Activated T-helper 1 cell treated with Interleukin-2 at 50 U/mL for 16 hours (primary cell): ENCODE data around the gene TACC2.
"Not testable (repeated sequence)": the region's sequence is repeated elsewhere in the genome, so short reads cannot be mapped to it uniquely, and the experiment has no call there.

Experiments
- DNase-seq: peaks from one replicate; pipeline ENCODE4 v3.0.0-alpha.2; 2020; ENCODE audit warnings: low read depth

Gene TACC2

GRCh38 chr10:122089311-122090017 lies 100.5 kb downstream of the TACC2 start:
- no peak for DNase-seq

- no peak for DNase-seq
Observed at GRCh38 chr10:122091722-122092121, 102.8 kb downstream of the TACC2 start.

GRCh38 chr10:122093076-122093475 lies 104.1 kb downstream of the TACC2 start:
- DNase-seq = no peak

GRCh38 chr10:122096181-122096580 lies 107.2 kb downstream of the TACC2 start:
- DNase-seq = not testable (repeated sequence)

GRCh38 chr10:122096705-122097104 lies 107.7 kb downstream of the TACC2 start:
- no peak for DNase-seq

- no peak for DNase-seq
Observed at GRCh38 chr10:122097935-122098334, 109.0 kb downstream of the TACC2 start.

- no peak for DNase-seq
Observed at GRCh38 chr10:122098924-122099323, 110.0 kb downstream of the TACC2 start.

GRCh38 chr10:122099562-122099961 lies 110.6 kb downstream of the TACC2 start:
- DNase-seq = no peak

GRCh38 chr10:122102146-122102868 lies 113.3 kb downstream of the TACC2 start:
- no peak for DNase-seq

GRCh38 chr10:122102869-122103525 lies 114.0 kb downstream of the TACC2 start:
- no peak for DNase-seq

GRCh38 chr10:122103592-122103991 lies 114.6 kb downstream of the TACC2 start:
- DNase-seq = no peak

- DNase-seq = not testable (repeated sequence)
Observed at GRCh38 chr10:122108786-122109185, 119.8 kb downstream of the TACC2 start.

GRCh38 chr10:122112021-122112616 lies 123.2 kb downstream of the TACC2 start:
- no peak for DNase-seq

GRCh38 chr10:122112625-122113160 lies 123.7 kb downstream of the TACC2 start:
- no peak for DNase-seq

- DNase-seq = no peak
Observed at GRCh38 chr10:122113161-122113944, 124.4 kb downstream of the TACC2 start.

GRCh38 chr10:122113945-122114747 lies 125.2 kb downstream of the TACC2 start:
- no peak for DNase-seq

GRCh38 chr10:122115874-122116273 lies 126.9 kb downstream of the TACC2 start:
- no peak for DNase-seq

- no peak for DNase-seq
Observed at GRCh38 chr10:122116331-122116730, 127.4 kb downstream of the TACC2 start.

- no peak for DNase-seq
Observed at GRCh38 chr10:122117475-122117874, 128.5 kb downstream of the TACC2 start.

GRCh38 chr10:122120008-122120744 lies 131.2 kb downstream of the TACC2 start:
- DNase-seq = no peak
